MM.1S (cell line): ENCODE data around the gene FIGNL1.

Source experiments
- DNase-seq: peaks from one replicate; pipeline ENCODE4 v3.0.0-alpha.2; 2015
- H2AFZ ChIP-seq: fragments of 300-600 bp; sonication (generic); 2 replicates; pipeline ENCODE4 v1.6.0; 2016; ENCODE audit warnings: antibody characterized with exemption, low read length
- H3F3A ChIP-seq: fragments of 300-600 bp; sonication (generic); 2 replicates; pipeline ENCODE4 v1.6.1; 2016; ENCODE audit warnings: mild to moderate bottlenecking, antibody characterized with exemption, low read length, moderate library complexity, mixed read lengths; ENCODE audit not compliant: insufficient read depth
- H3K27ac ChIP-seq: fragments of 300-600 bp; sonication (generic); 2 replicates; pipeline ENCODE4 v1.5.1; 2016; ENCODE audit warnings: mild to moderate bottlenecking, low read length
- H3K27me3 ChIP-seq: fragments of 300-600 bp; sonication (generic); replicated peaks from 2 replicates; pipeline ENCODE4 v1.6.0; 2016; ENCODE audit warnings: low read length; ENCODE audit not compliant: insufficient read depth
- H3K36me3 ChIP-seq: fragments of 300-600 bp; sonication (generic); replicated peaks from 2 replicates; pipeline ENCODE4 v1.6.1; 2016; ENCODE audit warnings: mild to moderate bottlenecking, low read length, mixed read lengths; ENCODE audit not compliant: insufficient read depth
- H3K4me1 ChIP-seq: fragments of 300-600 bp; sonication (generic); 2 replicates; pipeline ENCODE4 v1.6.1; 2016; ENCODE audit warnings: low read length, mixed read lengths
- H3K4me2 ChIP-seq: fragments of 300-600 bp; sonication (generic); 2 replicates; pipeline ENCODE4 v1.6.0; 2016; ENCODE audit warnings: low read depth, low read length
- H3K4me3 ChIP-seq: fragments of 300-600 bp; sonication (generic); 2 replicates; pipeline ENCODE4 v1.5.1; 2016; ENCODE audit warnings: low read length, mixed read lengths
- H3K79me2 ChIP-seq: fragments of 300-600 bp; sonication (generic); 2 replicates; pipeline ENCODE4 v1.6.1; 2016; ENCODE audit warnings: mixed run types, low read length, mixed read lengths
- H3K9ac ChIP-seq: fragments of 300-600 bp; sonication (generic); 2 replicates; pipeline ENCODE4 v1.6.1; 2016; ENCODE audit warnings: low read length, mixed read lengths
- H3K9me2 ChIP-seq: fragments of 300-600 bp; sonication (generic); replicated peaks from 2 replicates; pipeline ENCODE4 v1.6.1; 2016; ENCODE audit warnings: mild to moderate bottlenecking, low read length, mixed read lengths; ENCODE audit not compliant: insufficient read depth
- H3K9me3 ChIP-seq: fragments of 300-600 bp; sonication (generic); replicated peaks from 2 replicates; pipeline ENCODE4 v1.6.1; 2016; ENCODE audit warnings: mild to moderate bottlenecking, low read length, mixed read lengths; ENCODE audit not compliant: insufficient read depth
- H4K20me1 ChIP-seq: fragments of 300-600 bp; sonication (generic); 2 replicates; pipeline ENCODE4 v1.6.1; 2016; ENCODE audit warnings: mild to moderate bottlenecking, low read length, moderate library complexity, mixed read lengths; ENCODE audit not compliant: insufficient read depth
- CTCF ChIP-seq: fragments of 300-600 bp; sonication (generic); IDR thresholded peaks from 2 replicates; pipeline ENCODE4 v1.5.1; 2016; ENCODE audit warnings: antibody characterized with exemption, low read length, mixed read lengths
- EZH2 ChIP-seq: fragments of 300-600 bp; sonication (generic); optimal IDR thresholded peaks from 2 replicates; pipeline ENCODE3; 2017; ENCODE audit warnings: low read depth, mild to moderate bottlenecking, antibody characterized with exemption, low read length, mixed read lengths
- EZH2phosphoT487 ChIP-seq: fragments of 300-600 bp; sonication (generic); IDR thresholded peaks from 2 replicates; pipeline ENCODE4 v1.6.1; 2018; ENCODE audit warnings: antibody characterized with exemption, low read length

Gene FIGNL1

GRCh38 chr7:50470250-50471163 lies 20.4 kb upstream of the FIGNL1 start:
- no peaks in the 10 kb centered on the region for H3F3A ChIP-seq
- no peak for DNase-seq
- H3K4me1 ChIP-seq, result peaks cover 8% of the 10 kb centered on the region; the same call in 1 of the 2 replicates
- H3K9ac ChIP-seq, result no peak overlapping the region
- H3K4me3 ChIP-seq, result no peak overlapping the region
- no peak overlapping the region for H3K27ac ChIP-seq
- no peaks in the 10 kb centered on the region for H3K9me3 ChIP-seq
- no peaks in the 10 kb centered on the region for H3K9me2 ChIP-seq
- H3K36me3 ChIP-seq, result no peaks in the 10 kb centered on the region
- no peaks in the 10 kb centered on the region for H3K27me3 ChIP-seq
- no peak overlapping the region for H2AFZ ChIP-seq
- no peaks in the 10 kb centered on the region for H4K20me1 ChIP-seq
- TF ChIP-seq EZH2, result no peak
- TF ChIP-seq EZH2phosphoT487, result no peak
- TF ChIP-seq CTCF, result no peak
- no peak overlapping the region for H3K4me2 ChIP-seq
- no peaks in the 10 kb centered on the region for H3K79me2 ChIP-seq

GRCh38 chr7:50469181-50469580 lies 19.0 kb upstream of the FIGNL1 start:
- no peak for DNase-seq
- Histone ChIP-seq H3K9me2 (no peaks in the 10 kb centered on the region), H3K4me3 (no peak overlapping the region), H3K4me2 (no peak overlapping the region), H3K79me2 (no peaks in the 10 kb centered on the region), H3K4me1 (peaks cover 8% of the 10 kb centered on the region; the same call in 1 of the 2 replicates), H3K27ac (no peak overlapping the region), H3F3A (no peaks in the 10 kb centered on the region), H3K36me3 (no peaks in the 10 kb centered on the region), H2AFZ (no peak overlapping the region), H3K9me3 (no peaks in the 10 kb centered on the region), H3K27me3 (no peaks in the 10 kb centered on the region), H4K20me1 (no peaks in the 10 kb centered on the region), H3K9ac (no peak overlapping the region)
- no peak for TF ChIP-seq EZH2phosphoT487
- TF ChIP-seq CTCF, result no peak
- TF ChIP-seq EZH2, result no peak

- Histone ChIP-seq H3K4me2 (peak overlapping the region; percentile 86), H4K20me1 (no peaks in the 10 kb centered on the region), H3K27me3 (no peaks in the 10 kb centered on the region), H3K9me2 (no peaks in the 10 kb centered on the region), H2AFZ (peak overlapping the region; percentile 94), H3K4me1 (peaks cover 8% of the 10 kb centered on the region; the same call in 1 of the 2 replicates), H3K4me3 (peak overlapping the region; percentile 41), H3K79me2 (no peaks in the 10 kb centered on the region), H3K9ac (peak overlapping the region; percentile 28; the same call in 1 of the 2 replicates), H3K9me3 (no peaks in the 10 kb centered on the region), H3K27ac (no peak overlapping the region), H3K36me3 (no peaks in the 10 kb centered on the region), H3F3A (no peaks in the 10 kb centered on the region)
- peak; percentile 78 for DNase-seq
- TF ChIP-seq CTCF (peak; percentile 87), EZH2phosphoT487 (no peak), EZH2 (no peak)
These were observed 17.9 kb upstream of the FIGNL1 start for GRCh38 chr7:50467817-50468610.
